HG02970 (cell line): ENCODE measurements around the gene PPP1CA.

Source experiments
- ATAC-seq: cut with Tn5 transposase; IDR thresholded peaks from one replicate; pipeline ENCODE4 v1.9.1; 2021; ENCODE audit warnings: mild to moderate bottlenecking, moderate library complexity, moderate number of reproducible peaks; ENCODE audit not compliant: unreplicated experiment, low FRiP score

PPP1CA gene

GRCh38 chr11:67419325-67420049 lies 17.8 kb upstream of the PPP1CA start:
- no peak for ATAC-seq

- ATAC-seq, result no peak
These were observed 17.0 kb upstream of the PPP1CA start for GRCh38 chr11:67418476-67419281.

GRCh38 chr11:67417425-67417824 lies 15.8 kb upstream of the PPP1CA start:
- ATAC-seq, result no peak

GRCh38 chr11:67416416-67417335 lies 15.0 kb upstream of the PPP1CA start:
- ATAC-seq, result no peak

GRCh38 chr11:67415501-67416304 lies 14.0 kb upstream of the PPP1CA start, which contains the start of gene CARNS1:
TSS of gene CARNS1 (plus strand) at chr11:67415678. CDS start at chr11:67416200, 522 bp downstream.
- no peak for ATAC-seq

GRCh38 chr11:67413266-67413849 lies 11.7 kb upstream of the PPP1CA start:
- no peak for ATAC-seq

GRCh38 chr11:67412495-67413179 lies 11.0 kb upstream of the PPP1CA start:
- ATAC-seq, result no peak

GRCh38 chr11:67411785-67412152 lies 10.1 kb upstream of the PPP1CA start:
- ATAC-seq, result no peak

- no peak for ATAC-seq
These were observed 9.5 kb upstream of the PPP1CA start for GRCh38 chr11:67410984-67411784.

- ATAC-seq, result no peak
These were observed 8.7 kb upstream of the PPP1CA start for GRCh38 chr11:67410369-67410831.

- ATAC-seq, result no peak
These were observed 8.2 kb upstream of the PPP1CA start for GRCh38 chr11:67409781-67410368.

- ATAC-seq, result no peak
These were observed 7.6 kb upstream of the PPP1CA start for GRCh38 chr11:67409261-67409666.

- ATAC-seq, result no peak
These were observed 7.0 kb upstream of the PPP1CA start for GRCh38 chr11:67408437-67409200.

GRCh38 chr11:67407688-67408163 lies 6.1 kb upstream of the PPP1CA start:
- ATAC-seq, result no peak

- ATAC-seq, result no peak
These were observed 5.5 kb upstream of the PPP1CA start for GRCh38 chr11:67406969-67407687.

GRCh38 chr11:67406420-67406968 lies 4.8 kb upstream of the PPP1CA start:
- no peak for ATAC-seq
